A549 (cell line): ENCODE data around the gene PIBF1. TPM values are rescaled to one million over a fixed set of nuclear protein-coding genes. Genes with fewer than 3 reads are reported as not detected.

Experiments used
- ATAC-seq, 2 experiments: fragments of 200-7000 bp in 1 of 2; fragments of >200 bp in 1 of 2; cut with Nextera tagmentation in 1 of 2; cut with Tn5 transposase in 1 of 2; 3 replicates each; pipeline versions ENCODE4 v1.8.0 to v1.9.1; 2018 to 2020; ENCODE audit warnings: mild to moderate bottlenecking in 1 of 2, moderate library complexity in 1 of 2
- CTCF ChIA-PET: fragments of 300-600 bp; sonication (Branson Sonifier 250); formaldehyde crosslinking; extraction: SDS; loops from one replicate; lab custom pipeline; 2021; ENCODE audit warnings: antibody characterized with exemption, inconsistent platforms; lab: Yijun Ruan, JAX
- POLR2A ChIA-PET: fragments of 350-600 bp; formaldehyde crosslinking; extraction: SDS; loops from one replicate; lab custom pipeline; 2021; ENCODE audit warnings: antibody characterized with exemption, inconsistent platforms; lab: Yijun Ruan, JAX
- DNase-seq, 2 experiments: peaks; one replicate each; pipeline versions ENCODE4 v3.0.0 to v3.0.0-alpha.2; 2011 to 2016; ENCODE audit warnings: low read depth in 1 of 2, low spot score in 1 of 2
- FAIRE-seq: peaks from 2 replicates; lab custom pipeline; 2011; peaks lifted over from hg19 to GRCh38; lab: Jason Lieb, UNC
- H3K27ac ChIP-seq, 2 experiments: fragments of >200 bp; sonication (Bioruptor Twin); formaldehyde crosslinking; 3 replicates each; pipeline ENCODE4 v1.5.1; 2016 to 2017
- H3K4me1 ChIP-seq: fragments of >200 bp; sonication (Bioruptor Twin); formaldehyde crosslinking; 3 replicates; pipeline ENCODE4 v1.6.1; 2016
- H3K4me2 ChIP-seq: fragments of >200 bp; sonication (Bioruptor Twin); formaldehyde crosslinking; 3 replicates; pipeline ENCODE4 v1.6.1; 2016
- H3K4me3 ChIP-seq: fragments of >200 bp; sonication (Bioruptor Twin); formaldehyde crosslinking; 3 replicates; pipeline ENCODE4 v1.5.1; 2016
- H3K9me3 ChIP-seq: fragments of >200 bp; sonication (Bioruptor Twin); formaldehyde crosslinking; 3 replicates; pipeline ENCODE4 v1.6.1; 2016
- BHLHE40 ChIP-seq: IDR thresholded peaks from 2 replicates; pipeline ENCODE4 v1.6.1; 2012; ENCODE audit warnings: low read depth, low read length, inconsistent platforms
- CBX2 ChIP-seq: fragments of 200-600 bp; sonication (generic); IDR thresholded peaks from 2 replicates; pipeline ENCODE4 v1.6.1; 2016; ENCODE audit warnings: low read depth, mild to moderate bottlenecking, borderline replicate concordance
- CTCF ChIP-seq: fragments of >200 bp; sonication (Bioruptor Twin); formaldehyde crosslinking; IDR thresholded peaks from 3 replicates; pipeline ENCODE4 v1.5.1; 2016
- GATA3 ChIP-seq: IDR thresholded peaks from 2 replicates; pipeline ENCODE4 v1.6.1; 2012; ENCODE audit warnings: borderline replicate concordance
- HDAC2 ChIP-seq: fragments of 200-600 bp; sonication (generic); IDR thresholded peaks from 2 replicates; pipeline ENCODE4 v1.6.1; 2016
- HEYL ChIP-seq: fragments of 250-450 bp; sonication (Bioruptor Pico); IDR thresholded peaks from 2 replicates; pipeline ENCODE4 v1.8.0; 2021; ENCODE audit warnings: mild to moderate bottlenecking, moderate library complexity
- HMGXB4 ChIP-seq: fragments of 250-450 bp; sonication (Bioruptor Pico); IDR thresholded peaks from 2 replicates; pipeline ENCODE4 v1.5.0; 2021; ENCODE audit warnings: mild to moderate bottlenecking, moderate library complexity, borderline replicate concordance
- JUNB ChIP-seq: fragments of >200 bp; sonication (Bioruptor Twin); formaldehyde crosslinking; IDR thresholded peaks from 2 replicates; pipeline ENCODE4 v1.6.1; 2016
- KDM5A ChIP-seq: fragments of 200-600 bp; sonication (generic); IDR thresholded peaks from 2 replicates; pipeline ENCODE4 v1.6.1; 2016; ENCODE audit warnings: antibody characterized with exemption, mild to moderate bottlenecking
- NPAS2 ChIP-seq: fragments of 250-450 bp; sonication (Bioruptor Pico); IDR thresholded peaks from 2 replicates; pipeline ENCODE4 v1.8.0; 2022; ENCODE audit warnings: mild to moderate bottlenecking, moderate library complexity, borderline replicate concordance
- NR3C1 ChIP-seq: fragments of >200 bp; sonication (Bioruptor Twin); formaldehyde crosslinking; IDR thresholded peaks from 3 replicates; pipeline ENCODE4 v1.6.1; 2017
- PHF8 ChIP-seq: fragments of 200-600 bp; sonication (generic); IDR thresholded peaks from 2 replicates; pipeline ENCODE4 v1.6.1; 2016; ENCODE audit warnings: low read depth, mild to moderate bottlenecking, antibody characterized with exemption, moderate library complexity, borderline replicate concordance
- POLR2AphosphoS2 ChIP-seq: conservative IDR thresholded peaks from 2 replicates; pipeline ENCODE4 v1.6.1; 2012; ENCODE audit warnings: low read length, improper control_type of control experiment, inconsistent platforms
- RAD21 ChIP-seq, 2 experiments: fragments of >200 bp in 1 of 2; sonication (Bioruptor Twin) in 1 of 2; formaldehyde crosslinking in 1 of 2; IDR thresholded peaks in 1 of 2; conservative IDR thresholded peaks in 1 of 2; 2 replicates in 1 of 2; 3 replicates in 1 of 2; pipeline ENCODE4 v1.6.1; 2012 to 2018; ENCODE audit warnings: inconsistent platforms in 1 of 2
- RCOR1 ChIP-seq: fragments of 150-350 bp; IDR thresholded peaks from 2 replicates; pipeline ENCODE4 v1.6.1; 2014; ENCODE audit warnings: antibody characterized with exemption, low read length, low read depth
- RFX5 ChIP-seq: fragments of 450-650 bp; IDR thresholded peaks from 2 replicates; pipeline ENCODE4 v1.7.1; 2014; ENCODE audit warnings: antibody characterized with exemption, mild to moderate bottlenecking, moderate library complexity
- SREBF2 ChIP-seq: fragments of 450-650 bp; IDR thresholded peaks from 2 replicates; pipeline ENCODE4 v1.6.1; 2014; ENCODE audit warnings: mild to moderate bottlenecking, moderate library complexity
- TP53 ChIP-seq: fragments of 250-450 bp; sonication (Bioruptor Pico); IDR thresholded peaks from 2 replicates; pipeline ENCODE4 v1.5.0; 2021; ENCODE audit warnings: mild to moderate bottlenecking, moderate library complexity
- USF2 ChIP-seq: fragments of 450-650 bp; IDR thresholded peaks from 2 replicates; pipeline ENCODE4 v1.6.1; 2014; ENCODE audit warnings: antibody characterized with exemption
- ZC3H11A ChIP-seq: fragments of 450-650 bp; IDR thresholded peaks from 2 replicates; pipeline ENCODE4 v1.6.1; 2014; ENCODE audit warnings: antibody characterized with exemption, mild to moderate bottlenecking
- ZSCAN20 ChIP-seq: fragments of 250-450 bp; sonication (Bioruptor Pico); IDR thresholded peaks from 2 replicates; pipeline ENCODE4 v1.8.0; 2022; ENCODE audit warnings: mild to moderate bottlenecking, moderate library complexity
- WGBS: methylation state at CpG from one replicate; pipeline ENCODE4 v1.1.6; 2017; ENCODE audit errors: missing lambda C conversion rate; 5-methylcytosine and 5-hydroxymethylcytosine counted together
- polyA plus RNA-seq, 4 experiments: library from polyadenylated mRNA; depleted of rRNA in 3 of 4; stranded (reverse); fragments of >200 nt; fragmentation: RNase III in 1 of 4; extraction: RNeasy Plus Mini Kit Qiagen cat#74134 plus additional on column Dnase treatment in 1 of 4; gene quantifications; 2 replicates in 3 of 4; 3 replicates in 1 of 4; pipeline ENCODE4 v1.2.3, GENCODE V29; 2011 to 2017
- TF ChIP-seq, protein P1 (sequence below): IDR thresholded peaks from 2 replicates; pipeline ENCODE4 v1.6.1; 2012
- TF ChIP-seq, protein P2 (sequence below): fragments of 200-600 bp; sonication (generic); IDR thresholded peaks from 2 replicates; pipeline ENCODE4 v1.6.1; 2016; ENCODE audit warnings: antibody characterized with exemption, mild to moderate bottlenecking, moderate library complexity
- TF ChIP-seq, protein P3 (sequence below): IDR thresholded peaks from 2 replicates; pipeline ENCODE4 v1.6.1; 2012; ENCODE audit warnings: low read depth, borderline replicate concordance

The PIBF1 gene
- polyA plus RNA-seq, 2 of the 4 experiments (the other 2 are of a cell fraction), result 5.0 to 10.6 TPM

- WGBS, result 13% methylated on average over 4 of the region's 4 CpGs
- no peak for ATAC-seq
- Histone ChIP-seq H3K4me1 (peaks cover 26% of the 10 kb centered on the region), H3K27ac (peak overlapping the region; percentile 83 to 90), H3K9me3 (no peaks in the 10 kb centered on the region), H3K4me2 (peak overlapping the region; percentile 95)
- CTCF ChIA-PET, result no interaction called here
- no peak for DNase-seq
- TF ChIP-seq CBX2 (no peak), HDAC2 (no peak), RFX5 (no peak), ZC3H11A (no peak)
- TF ChIP-seq, protein P1, sequence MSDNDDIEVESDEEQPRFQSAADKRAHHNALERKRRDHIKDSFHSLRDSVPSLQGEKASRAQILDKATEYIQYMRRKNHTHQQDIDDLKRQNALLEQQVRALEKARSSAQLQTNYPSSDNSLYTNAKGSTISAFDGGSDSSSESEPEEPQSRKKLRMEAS, result 0 out of 2 replicates have a peak, but pooled peaks have one; percentile 2
- TF ChIP-seq, all 56 proteins: peak for 1
- peak overlapping the region; percentile 45 for H3K4me3 ChIP-seq
- peak; percentile 13 for FAIRE-seq
- POLR2A ChIA-PET, result interaction anchor here (0.7 to 1.9 kb wide), 3 partner anchors 15 to 88 kb away, joined by 5 to 9 read pairs (median 5); no protein-coding TSS in a partner anchor
Observed at GRCh38 chr13:73056565-73056962, 274.6 kb downstream of the PIBF1 start.

DNA sequence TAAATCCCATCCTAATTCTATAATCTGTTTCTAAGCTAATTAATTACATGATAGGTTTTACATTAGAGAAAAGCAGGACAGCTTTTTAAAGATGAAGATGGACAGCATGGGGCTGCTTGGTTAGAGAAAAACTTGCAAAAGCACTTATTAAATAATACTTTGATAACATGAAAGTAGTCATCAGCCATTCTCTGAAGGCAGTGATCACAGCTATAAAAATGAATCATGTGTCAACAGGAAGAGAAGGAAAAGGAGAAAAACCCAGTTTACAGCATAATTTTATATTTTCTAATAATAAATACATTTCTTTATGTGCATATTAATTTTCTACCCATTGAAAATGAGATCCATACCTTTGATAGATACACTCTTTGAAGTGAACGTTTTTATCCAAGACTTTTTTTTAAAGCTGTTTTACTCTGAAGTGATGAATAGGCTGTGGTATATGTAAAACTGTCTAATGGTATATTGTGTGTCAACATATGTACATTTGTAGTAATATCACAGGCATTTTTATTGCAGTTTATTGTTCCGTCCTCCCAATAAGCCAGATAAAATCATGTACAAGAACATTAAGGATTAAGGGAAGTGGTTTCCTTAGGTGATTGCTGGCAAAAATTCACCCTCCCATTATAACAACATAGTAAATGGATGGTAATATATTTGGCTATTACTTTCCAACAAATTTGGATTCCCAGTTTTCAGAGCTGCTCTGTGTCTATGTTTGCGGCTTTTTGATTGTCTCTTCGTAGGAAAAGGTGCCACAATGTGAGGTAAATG lies 275.5 kb downstream of the PIBF1 start:
- FAIRE-seq, result no peak
- no peak for ATAC-seq
- peak overlapping the region; percentile 45 for H3K4me3 ChIP-seq

DNA sequence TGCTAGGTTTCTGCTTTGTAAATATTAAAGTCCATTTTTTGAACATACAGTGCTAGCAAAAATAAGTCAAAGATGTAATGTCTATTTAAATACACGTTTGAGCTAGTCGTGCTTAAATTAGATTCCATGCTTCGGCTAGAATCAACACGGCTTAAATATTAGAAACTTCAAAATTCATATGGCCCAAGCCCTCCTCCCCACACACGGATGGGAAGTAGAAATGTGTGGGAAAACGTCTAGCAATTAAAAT lies 276.1 kb downstream of the PIBF1 start:
- ChIA-PET POLR2A (interaction anchor here (0.9 to 1.9 kb wide), 12 partner anchors 11 to 445 kb away, joined by 3 to 14 read pairs (median 3); no protein-coding TSS in a partner anchor), CTCF (interaction anchor here (0.7 to 3.2 kb wide), 4 partner anchors 30 to 653 kb away, joined by 3 to 11 read pairs (median 4); no protein-coding TSS in a partner anchor)
- no peak for DNase-seq
- Histone ChIP-seq H3K4me3 (peak overlapping the region; percentile 45), H3K27ac (peak overlapping the region; percentile 83 to 90), H3K4me1 (peaks cover 33% of the 10 kb centered on the region), H3K4me2 (peak overlapping the region; percentile 95)
- no peak for FAIRE-seq
- TF ChIP-seq NPAS2 (CRISPR knock-in tag) (no peak), CTCF (no peak), TP53 (CRISPR knock-in tag) (no peak), RAD21 (conservative IDR thresholded peaks at IDR 0.05 in 1 of 2, IDR thresholded peaks at IDR 0.05 in 1 of 2) (no peak), KDM5A (no peak), POLR2AphosphoS2 (no peak), JUNB (no peak), HMGXB4 (CRISPR knock-in tag) (no peak), USF2 (no peak), GATA3 (no peak), SREBF2 (no peak), ZSCAN20 (no peak), HEYL (no peak), RCOR1 (no peak), BHLHE40 (no peak), NR3C1 (no peak)
- TF ChIP-seq, protein P2, sequence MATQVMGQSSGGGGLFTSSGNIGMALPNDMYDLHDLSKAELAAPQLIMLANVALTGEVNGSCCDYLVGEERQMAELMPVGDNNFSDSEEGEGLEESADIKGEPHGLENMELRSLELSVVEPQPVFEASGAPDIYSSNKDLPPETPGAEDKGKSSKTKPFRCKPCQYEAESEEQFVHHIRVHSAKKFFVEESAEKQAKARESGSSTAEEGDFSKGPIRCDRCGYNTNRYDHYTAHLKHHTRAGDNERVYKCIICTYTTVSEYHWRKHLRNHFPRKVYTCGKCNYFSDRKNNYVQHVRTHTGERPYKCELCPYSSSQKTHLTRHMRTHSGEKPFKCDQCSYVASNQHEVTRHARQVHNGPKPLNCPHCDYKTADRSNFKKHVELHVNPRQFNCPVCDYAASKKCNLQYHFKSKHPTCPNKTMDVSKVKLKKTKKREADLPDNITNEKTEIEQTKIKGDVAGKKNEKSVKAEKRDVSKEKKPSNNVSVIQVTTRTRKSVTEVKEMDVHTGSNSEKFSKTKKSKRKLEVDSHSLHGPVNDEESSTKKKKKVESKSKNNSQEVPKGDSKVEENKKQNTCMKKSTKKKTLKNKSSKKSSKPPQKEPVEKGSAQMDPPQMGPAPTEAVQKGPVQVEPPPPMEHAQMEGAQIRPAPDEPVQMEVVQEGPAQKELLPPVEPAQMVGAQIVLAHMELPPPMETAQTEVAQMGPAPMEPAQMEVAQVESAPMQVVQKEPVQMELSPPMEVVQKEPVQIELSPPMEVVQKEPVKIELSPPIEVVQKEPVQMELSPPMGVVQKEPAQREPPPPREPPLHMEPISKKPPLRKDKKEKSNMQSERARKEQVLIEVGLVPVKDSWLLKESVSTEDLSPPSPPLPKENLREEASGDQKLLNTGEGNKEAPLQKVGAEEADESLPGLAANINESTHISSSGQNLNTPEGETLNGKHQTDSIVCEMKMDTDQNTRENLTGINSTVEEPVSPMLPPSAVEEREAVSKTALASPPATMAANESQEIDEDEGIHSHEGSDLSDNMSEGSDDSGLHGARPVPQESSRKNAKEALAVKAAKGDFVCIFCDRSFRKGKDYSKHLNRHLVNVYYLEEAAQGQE, result no peak
- TF ChIP-seq, all 56 proteins: peak for 0
- under 1% methylated on average over 6 of the region's 6 CpGs for WGBS
- H3K9me3 ChIP-seq, result no peaks in the 10 kb centered on the region
- no peak for ATAC-seq

More for the DNA sequence above, 275.5 kb downstream of the PIBF1 start:
- ChIA-PET CTCF (interaction anchor here (3.2 kb wide), 1 partner anchor 216 kb away, joined by 11 read pairs; no protein-coding TSS in a partner anchor), POLR2A (interaction anchor here (1.0 to 1.9 kb wide), 5 partner anchors 16 to 446 kb away, joined by 3 to 9 read pairs (median 4); no protein-coding TSS in a partner anchor)
- Histone ChIP-seq H3K9me3 (no peaks in the 10 kb centered on the region), H3K27ac (peak overlapping the region; percentile 83 to 90), H3K4me2 (peak overlapping the region; percentile 95), H3K4me1 (peaks cover 29% of the 10 kb centered on the region)
- WGBS, result 7% methylated on average over 4 of the region's 4 CpGs
- no peak for TF ChIP-seq RCOR1
- TF ChIP-seq, protein P3, sequence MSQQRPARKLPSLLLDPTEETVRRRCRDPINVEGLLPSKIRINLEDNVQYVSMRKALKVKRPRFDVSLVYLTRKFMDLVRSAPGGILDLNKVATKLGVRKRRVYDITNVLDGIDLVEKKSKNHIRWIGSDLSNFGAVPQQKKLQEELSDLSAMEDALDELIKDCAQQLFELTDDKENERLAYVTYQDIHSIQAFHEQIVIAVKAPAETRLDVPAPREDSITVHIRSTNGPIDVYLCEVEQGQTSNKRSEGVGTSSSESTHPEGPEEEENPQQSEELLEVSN, result no peak
- no peak for TF ChIP-seq PHF8
- no peak for TF ChIP-seq ZC3H11A
- no peak for DNase-seq
